NCI-H2196 treated with DMSO at 0.1 percent for 48 hours (cell line): ENCODE results near the gene KRT17.
A peak's percentile ranks its signal among the peaks of the same experiment; 100 is the strongest.
"Not testable (repeated sequence)": the region's sequence is repeated elsewhere in the genome, so short reads cannot be mapped to it uniquely, and the experiment has no call there.

Experiments used
- DNase-seq: peaks from one replicate; lab custom pipeline; 2025; ENCODE audit not compliant: unreplicated experiment; lab: John Stamatoyannopoulos, UW

KRT17 gene

GRCh38 chr17:41599680-41600079 is 24.7 kb downstream of the KRT17 start:
- no peak for DNase-seq

GRCh38 chr17:41595585-41595984 is 28.8 kb downstream of the KRT17 start:
- no peak for DNase-seq

GRCh38 chr17:41594363-41594915 is 29.9 kb downstream of the KRT17 start:
- no peak for DNase-seq

- no peak for DNase-seq
Measured at GRCh38 chr17:41593306-41593981, 30.9 kb downstream of the KRT17 start.

GRCh38 chr17:41592601-41593305 is 31.6 kb downstream of the KRT17 start:
- DNase-seq: no peak

GRCh38 chr17:41589301-41589700 is 35.1 kb downstream of the KRT17 start:
- DNase-seq: no peak

GRCh38 chr17:41588126-41588810 is 36.1 kb downstream of the KRT17 start:
- DNase-seq: no peak

GRCh38 chr17:41586863-41587495 is 37.4 kb downstream of the KRT17 start, which contains the start of gene KRT14:
Gene KRT14 (minus strand): TSS chr17:41586895. CDS start chr17:41586834, 61 bp downstream.
- no peak for DNase-seq

- no peak for DNase-seq
Measured at GRCh38 chr17:41585301-41586056, 38.9 kb downstream of the KRT17 start.

- not testable (repeated sequence) for DNase-seq
Measured at GRCh38 chr17:41584331-41584927, 39.9 kb downstream of the KRT17 start.

GRCh38 chr17:41583137-41584127 is 40.9 kb downstream of the KRT17 start:
- no peak for DNase-seq

GRCh38 chr17:41582061-41582968 is 42.1 kb downstream of the KRT17 start:
- DNase-seq: not testable (repeated sequence)

- no peak for DNase-seq
Measured at GRCh38 chr17:41581366-41582060, 42.9 kb downstream of the KRT17 start.

- DNase-seq: no peak
Measured at GRCh38 chr17:41580687-41581365, 43.5 kb downstream of the KRT17 start.

- DNase-seq: no peak
Measured at GRCh38 chr17:41580244-41580575, 44.2 kb downstream of the KRT17 start.

GRCh38 chr17:41579484-41580243 is 44.7 kb downstream of the KRT17 start:
- peak; percentile 8 for DNase-seq
